GM10266 (cell line): ENCODE results near the gene SAA1.
"Not testable (repeated sequence)": the region's sequence is repeated elsewhere in the genome, so short reads cannot be mapped to it uniquely, and the experiment has no call there.

ENCODE experiments used
- DNase-seq: peaks from one replicate; pipeline ENCODE4 v3.0.0; 2012; ENCODE audit errors: extremely low spot score
- TF ChIP-seq, protein P1 (sequence below): IDR thresholded peaks from 2 replicates; pipeline ENCODE4 v1.5.1; 2012; ENCODE audit warnings: mild to moderate bottlenecking, low read depth; ENCODE audit not compliant: control insufficient read depth, insufficient read depth; ENCODE audit errors: missing control alignments

SAA1 gene

DNA sequence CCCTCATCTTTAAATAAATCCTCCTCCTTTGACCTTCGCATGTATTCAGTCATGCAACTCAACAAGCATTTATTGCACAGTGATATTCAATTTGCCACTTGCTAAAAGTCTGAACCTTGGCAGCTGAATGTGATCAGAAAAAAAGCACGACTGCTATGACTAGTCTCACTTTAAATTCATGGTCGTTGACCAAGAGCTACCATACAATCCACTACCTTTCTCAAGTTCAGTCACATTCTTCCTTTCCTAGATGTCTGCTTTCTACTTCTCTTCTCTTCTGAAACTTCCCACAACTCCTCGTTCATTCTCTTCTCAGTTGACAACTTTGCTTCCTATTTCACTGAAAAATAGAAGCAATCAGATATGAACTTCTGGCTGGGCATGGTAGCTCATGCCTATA, 2.0 kb upstream of the SAA1 start:
- DNase-seq: no peak
- TF ChIP-seq, protein P1, sequence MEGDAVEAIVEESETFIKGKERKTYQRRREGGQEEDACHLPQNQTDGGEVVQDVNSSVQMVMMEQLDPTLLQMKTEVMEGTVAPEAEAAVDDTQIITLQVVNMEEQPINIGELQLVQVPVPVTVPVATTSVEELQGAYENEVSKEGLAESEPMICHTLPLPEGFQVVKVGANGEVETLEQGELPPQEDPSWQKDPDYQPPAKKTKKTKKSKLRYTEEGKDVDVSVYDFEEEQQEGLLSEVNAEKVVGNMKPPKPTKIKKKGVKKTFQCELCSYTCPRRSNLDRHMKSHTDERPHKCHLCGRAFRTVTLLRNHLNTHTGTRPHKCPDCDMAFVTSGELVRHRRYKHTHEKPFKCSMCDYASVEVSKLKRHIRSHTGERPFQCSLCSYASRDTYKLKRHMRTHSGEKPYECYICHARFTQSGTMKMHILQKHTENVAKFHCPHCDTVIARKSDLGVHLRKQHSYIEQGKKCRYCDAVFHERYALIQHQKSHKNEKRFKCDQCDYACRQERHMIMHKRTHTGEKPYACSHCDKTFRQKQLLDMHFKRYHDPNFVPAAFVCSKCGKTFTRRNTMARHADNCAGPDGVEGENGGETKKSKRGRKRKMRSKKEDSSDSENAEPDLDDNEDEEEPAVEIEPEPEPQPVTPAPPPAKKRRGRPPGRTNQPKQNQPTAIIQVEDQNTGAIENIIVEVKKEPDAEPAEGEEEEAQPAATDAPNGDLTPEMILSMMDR: no peak

DNA sequence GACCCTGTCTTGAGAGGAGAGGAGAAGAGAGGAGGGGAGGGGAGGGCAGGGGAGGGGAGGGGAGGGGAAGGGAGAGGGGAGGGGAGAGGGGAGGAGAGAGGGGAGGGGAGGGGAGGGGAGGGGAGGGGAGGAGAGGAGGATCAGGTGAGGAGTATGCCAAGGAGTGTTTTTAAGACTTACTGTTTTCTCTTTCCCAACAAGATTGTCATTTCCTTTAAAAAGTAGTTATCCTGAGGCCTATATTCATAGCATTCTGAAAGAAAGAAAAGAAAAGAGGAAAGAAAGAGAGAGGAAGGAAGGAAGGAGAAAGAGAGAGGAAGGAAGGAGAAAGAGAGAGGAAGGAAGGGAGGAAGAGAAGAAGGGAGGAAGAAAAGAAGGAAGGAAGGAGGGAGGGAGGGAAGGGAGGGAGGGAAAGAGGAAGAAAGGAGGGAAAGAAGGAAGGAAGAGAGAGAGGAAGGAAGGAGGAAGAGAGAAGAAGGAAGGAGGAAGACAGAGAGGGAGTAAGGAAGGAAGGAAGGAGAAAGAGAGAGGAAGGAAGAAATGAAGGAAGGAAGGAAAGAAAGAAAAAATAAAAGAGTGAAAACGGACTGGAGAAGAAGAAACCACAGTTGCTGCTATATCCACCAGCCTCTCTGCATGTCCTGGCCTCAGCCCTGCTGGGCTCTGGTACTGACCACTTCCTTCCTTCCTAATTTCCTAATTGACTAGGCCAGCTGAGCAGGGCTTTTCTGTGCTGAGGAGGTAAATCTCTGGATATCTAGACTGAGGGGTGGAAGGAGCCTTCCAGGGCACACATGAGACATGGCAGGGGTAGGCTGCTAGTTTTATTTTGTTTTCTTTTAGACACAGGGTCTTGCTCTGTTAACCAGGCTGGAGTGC, 1.1 kb upstream of the SAA1 start:
- TF ChIP-seq, protein P1: no peak
- no peak for DNase-seq

DNA sequence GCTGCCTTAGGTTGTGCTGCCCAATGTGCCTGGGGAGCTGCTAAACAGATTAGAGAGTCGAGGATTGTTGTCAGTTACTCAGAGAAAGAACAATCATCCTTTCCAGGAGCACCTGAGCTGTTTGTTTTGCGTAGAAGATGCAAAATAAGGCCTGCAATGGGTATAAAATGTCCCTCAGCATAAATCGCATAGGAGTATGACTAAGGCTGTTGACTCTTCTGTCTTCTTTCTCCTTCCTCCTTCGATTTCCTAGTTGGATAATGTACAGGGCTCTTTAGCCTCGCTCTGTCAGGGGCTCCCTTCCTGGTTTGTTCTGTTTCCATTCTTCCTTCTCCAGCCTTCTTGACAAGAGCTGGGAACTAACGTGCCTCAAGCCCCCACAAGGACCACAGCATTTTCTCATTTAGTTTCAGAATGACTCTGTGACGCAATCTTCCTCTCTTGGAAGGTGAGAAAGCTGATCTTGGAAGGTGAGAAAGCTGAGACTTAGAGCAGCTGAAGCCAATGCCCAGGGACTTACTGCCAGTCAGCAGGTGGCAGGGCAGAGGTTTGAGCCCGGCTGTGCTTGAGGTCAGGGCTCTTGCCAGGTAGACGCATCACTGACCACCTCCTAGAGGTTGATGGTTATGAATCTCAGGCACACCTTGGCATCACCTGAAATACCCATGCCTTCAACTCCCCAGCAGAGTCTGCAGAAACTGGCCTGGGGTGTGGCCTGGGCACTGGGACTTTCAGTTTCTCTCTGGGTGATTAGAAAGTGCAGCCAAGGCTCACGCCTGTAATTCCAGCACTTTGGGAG, 1.5 kb downstream of the SAA1 start:
- DNase-seq: not testable (repeated sequence)

DNA sequence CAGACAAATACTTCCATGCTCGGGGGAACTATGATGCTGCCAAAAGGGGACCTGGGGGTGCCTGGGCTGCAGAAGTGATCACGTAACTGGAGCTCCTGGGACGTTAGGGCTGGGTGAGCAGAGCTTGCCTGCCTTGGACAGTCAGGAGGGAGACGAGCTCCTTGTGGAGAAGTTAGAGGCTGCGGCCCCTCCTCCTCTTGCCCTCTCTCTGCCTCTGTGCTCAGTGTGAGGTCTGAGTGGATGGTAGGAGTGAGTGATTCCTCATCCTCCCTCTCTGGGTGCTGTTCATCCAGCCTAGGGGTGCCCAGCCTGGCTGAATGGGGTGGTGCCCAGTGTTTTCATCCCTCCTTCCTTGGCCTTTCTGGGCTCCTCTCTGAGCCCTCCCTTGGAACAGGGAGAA, 3.2 kb downstream of the SAA1 start:
- DNase-seq: not testable (repeated sequence)

DNA sequence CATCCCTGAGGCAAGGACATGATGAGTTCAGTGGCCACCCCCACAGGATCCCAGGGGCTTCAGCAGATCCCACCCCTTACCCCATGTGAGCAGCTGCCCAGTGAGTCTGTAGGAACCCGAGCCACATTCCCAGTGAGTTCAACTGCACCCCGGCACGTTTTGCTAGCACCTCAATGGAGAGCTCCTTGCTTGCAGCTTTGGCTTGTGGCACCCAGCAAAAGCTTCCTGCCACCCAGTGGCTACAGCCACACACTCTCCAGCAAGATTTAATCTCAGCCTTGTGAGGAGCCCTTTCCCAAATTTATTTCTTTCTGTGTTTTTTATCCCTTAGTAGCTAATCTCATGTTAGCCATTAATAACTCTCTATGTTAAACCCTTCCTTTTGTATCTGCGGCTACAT, 4.0 kb downstream of the SAA1 start:
- TF ChIP-seq, protein P1: no peak
- DNase-seq: no peak

DNA sequence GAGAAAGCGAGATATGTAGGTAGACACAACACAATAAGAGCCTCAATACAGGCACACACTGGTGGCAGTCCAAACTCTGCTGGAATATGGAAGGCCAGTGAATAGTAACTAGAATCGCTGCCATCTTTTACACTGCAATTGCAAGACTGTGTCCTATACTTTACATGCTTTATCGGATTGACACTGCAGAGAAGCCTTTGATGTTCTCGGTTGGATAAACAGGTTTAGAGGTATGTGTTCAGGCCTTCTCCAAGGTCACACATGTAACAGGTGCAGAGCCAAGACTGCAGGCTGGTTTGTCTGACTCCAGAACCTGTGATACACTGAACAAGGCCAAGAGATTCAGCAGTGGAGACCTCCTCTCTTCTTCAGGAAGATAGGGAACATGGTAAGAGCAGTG, 5.1 kb downstream of the SAA1 start:
- no peak for DNase-seq
- TF ChIP-seq, protein P1: no peak

DNA sequence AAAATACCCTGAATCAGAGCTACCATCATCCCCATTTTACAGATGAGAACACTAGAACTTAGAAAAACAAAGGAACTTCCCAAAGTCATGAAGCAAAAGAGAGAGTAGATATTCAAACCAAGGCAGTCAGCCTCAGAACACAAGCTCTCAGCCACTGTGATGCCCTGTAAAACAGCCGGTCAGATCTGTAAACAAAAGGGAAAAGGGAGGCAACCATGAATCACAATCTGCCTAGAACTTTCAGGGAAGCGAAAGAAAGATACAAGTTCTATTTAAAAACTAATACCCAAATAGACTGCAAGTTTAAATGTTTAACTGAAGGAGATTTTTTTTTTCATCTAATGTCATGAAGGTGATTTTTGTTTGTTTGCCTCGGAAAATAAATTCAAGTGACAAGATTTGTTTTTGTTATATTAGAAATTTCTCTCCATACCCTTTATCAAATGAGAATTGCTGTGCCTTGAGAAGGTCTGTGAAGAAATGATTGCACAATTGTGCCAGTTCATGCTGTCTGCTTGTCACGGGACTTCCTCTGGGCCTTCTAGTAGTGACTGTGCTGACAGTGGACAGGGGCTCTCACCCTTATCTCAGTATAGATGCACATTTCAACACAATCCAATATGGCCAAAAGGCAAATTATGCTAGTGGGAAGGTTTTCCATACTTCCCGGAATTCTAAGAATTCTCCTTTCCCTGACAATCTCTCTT, 11.7 kb downstream of the SAA1 start:
- TF ChIP-seq, protein P1: no peak
- DNase-seq: no peak
